ENCODE data around the gene UNC5C.

DNA sequence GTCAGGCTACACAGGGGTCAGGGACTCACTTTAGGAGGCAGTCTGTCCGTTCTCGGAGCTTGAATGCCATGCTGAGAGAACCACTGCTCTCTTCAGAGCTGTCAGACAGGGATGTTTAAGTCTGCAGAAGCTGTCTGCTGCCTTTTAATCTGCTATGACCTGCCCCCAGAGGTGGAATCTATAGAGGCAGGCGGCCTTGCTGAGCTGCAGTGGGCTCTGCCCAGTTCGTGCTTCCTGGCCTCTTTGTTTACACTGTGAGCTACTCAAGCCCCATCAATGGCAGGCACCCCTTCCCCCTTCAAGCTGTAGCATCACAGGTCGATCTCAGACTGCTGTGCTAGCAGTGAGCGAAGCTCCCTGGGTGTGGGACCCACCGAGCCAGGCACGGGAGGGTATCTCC is 31.5 kb upstream of the UNC5C start:
- TF ChIP-seq, protein P1, sequence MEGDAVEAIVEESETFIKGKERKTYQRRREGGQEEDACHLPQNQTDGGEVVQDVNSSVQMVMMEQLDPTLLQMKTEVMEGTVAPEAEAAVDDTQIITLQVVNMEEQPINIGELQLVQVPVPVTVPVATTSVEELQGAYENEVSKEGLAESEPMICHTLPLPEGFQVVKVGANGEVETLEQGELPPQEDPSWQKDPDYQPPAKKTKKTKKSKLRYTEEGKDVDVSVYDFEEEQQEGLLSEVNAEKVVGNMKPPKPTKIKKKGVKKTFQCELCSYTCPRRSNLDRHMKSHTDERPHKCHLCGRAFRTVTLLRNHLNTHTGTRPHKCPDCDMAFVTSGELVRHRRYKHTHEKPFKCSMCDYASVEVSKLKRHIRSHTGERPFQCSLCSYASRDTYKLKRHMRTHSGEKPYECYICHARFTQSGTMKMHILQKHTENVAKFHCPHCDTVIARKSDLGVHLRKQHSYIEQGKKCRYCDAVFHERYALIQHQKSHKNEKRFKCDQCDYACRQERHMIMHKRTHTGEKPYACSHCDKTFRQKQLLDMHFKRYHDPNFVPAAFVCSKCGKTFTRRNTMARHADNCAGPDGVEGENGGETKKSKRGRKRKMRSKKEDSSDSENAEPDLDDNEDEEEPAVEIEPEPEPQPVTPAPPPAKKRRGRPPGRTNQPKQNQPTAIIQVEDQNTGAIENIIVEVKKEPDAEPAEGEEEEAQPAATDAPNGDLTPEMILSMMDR (optimal IDR thresholded peaks at IDR 0.05 in 1 of 3, IDR thresholded peaks at IDR 0.05 in 1 of 3, conservative IDR thresholded peaks at IDR 0.05 in 1 of 3; ENCODE audit: extremely low read depth in 1 of 3, insufficient read depth in 2 of 3, low read length in 3 of 3), result no peak
- no peak for TF ChIP-seq EZH2 (IDR thresholded peaks at IDR 0.05; ENCODE audit: low read length)

Measured in keratinocyte (primary cell).